Osteocyte (in vitro differentiated cells): ENCODE results near the gene MRTFA. TPM values are rescaled to one million over a fixed set of nuclear protein-coding genes. Genes with fewer than 3 reads are reported as not detected.
"Not testable (repeated sequence)": the region's sequence is repeated elsewhere in the genome, so short reads cannot be mapped to it uniquely, and the experiment has no call there.

ENCODE experiments used
- DNase-seq: peaks from one replicate; pipeline ENCODE4 v3.0.0; 2021; ENCODE audit warnings: mixed read lengths; ENCODE audit not compliant: unreplicated experiment; ENCODE audit errors: extremely low spot score
- H3K27ac Mint-ChIP-seq: one replicate; pipeline ENCODE4 v1.8.0; 2021; ENCODE audit warnings: mild to moderate bottlenecking, mixed read lengths; ENCODE audit not compliant: unreplicated experiment
- H3K27me3 Mint-ChIP-seq: one replicate; pipeline ENCODE4 v1.8.0; 2021; ENCODE audit warnings: mixed read lengths; ENCODE audit not compliant: unreplicated experiment
- H3K36me3 Mint-ChIP-seq: one replicate; pipeline ENCODE4 v1.8.0; 2021; ENCODE audit warnings: mixed read lengths; ENCODE audit not compliant: unreplicated experiment
- H3K4me1 Mint-ChIP-seq: one replicate; pipeline ENCODE4 v1.8.0; 2021; ENCODE audit warnings: mixed read lengths; ENCODE audit not compliant: unreplicated experiment
- H3K4me3 Mint-ChIP-seq: one replicate; pipeline ENCODE4 v1.8.0; 2021; ENCODE audit warnings: mild to moderate bottlenecking, moderate library complexity, mixed read lengths; ENCODE audit not compliant: unreplicated experiment
- H3K9me3 Mint-ChIP-seq: one replicate; pipeline ENCODE4 v1.8.0; 2021; ENCODE audit warnings: mixed read lengths; ENCODE audit not compliant: unreplicated experiment
- CTCF ChIP-seq: fragments of 200-600 bp; sonication (generic); IDR thresholded peaks from 2 replicates; pipeline ENCODE4 v1.5.0; 2021; ENCODE audit warnings: antibody characterized with exemption, mild to moderate bottlenecking, moderate library complexity
- total RNA-seq: library from RNA; stranded (reverse); gene quantifications from 2 replicates; pipeline ENCODE4 v1.2.1, GENCODE V29; 2021

The MRTFA gene
- total RNA-seq, 1 donor from 2014 or later = 59.0 TPM

- no peak overlapping the region for H3K27ac Mint-ChIP-seq
- no peaks in the 10 kb centered on the region for H3K36me3 Mint-ChIP-seq
- H3K4me3 Mint-ChIP-seq = no peak overlapping the region
- peaks cover 5% of the 10 kb centered on the region for H3K4me1 Mint-ChIP-seq
- H3K9me3 Mint-ChIP-seq = no peaks in the 10 kb centered on the region
- DNase-seq = no peak
- no peak for TF ChIP-seq CTCF
- no peaks in the 10 kb centered on the region for H3K27me3 Mint-ChIP-seq
Observed at GRCh38 chr22:40659166-40659565, 22.6 kb upstream of the MRTFA start.

GRCh38 chr22:40656651-40657050 lies 20.1 kb upstream of the MRTFA start:
- not testable (repeated sequence) for H3K9me3 Mint-ChIP-seq, H3K27me3 Mint-ChIP-seq, DNase-seq, H3K36me3 Mint-ChIP-seq, H3K27ac Mint-ChIP-seq, H3K4me3 Mint-ChIP-seq
- H3K4me1 Mint-ChIP-seq = peaks cover 22% of the 10 kb centered on the region

DNA sequence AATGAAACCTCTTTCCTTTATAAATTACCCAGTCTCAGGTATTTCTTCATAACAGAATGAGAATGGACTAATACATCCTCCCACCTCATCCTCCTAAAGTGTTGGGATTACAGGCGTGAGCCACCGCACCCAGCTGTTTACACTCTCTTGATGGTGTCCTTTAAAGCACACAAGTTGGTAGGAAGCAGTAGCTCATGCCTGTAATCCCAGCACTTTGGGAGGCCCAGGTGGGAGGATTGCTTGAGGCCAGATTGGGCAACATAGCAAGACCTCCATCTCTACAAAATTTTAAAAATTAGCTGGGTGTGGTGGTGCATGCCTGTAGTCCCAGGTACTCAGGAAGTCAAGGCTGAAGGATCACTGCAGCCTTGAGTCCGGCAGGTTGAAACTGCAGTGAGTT lies 19.4 kb upstream of the MRTFA start:
- not testable (repeated sequence) for H3K27ac Mint-ChIP-seq, DNase-seq, H3K4me3 Mint-ChIP-seq, H3K9me3 Mint-ChIP-seq, H3K36me3 Mint-ChIP-seq, H3K27me3 Mint-ChIP-seq
- H3K4me1 Mint-ChIP-seq = peaks cover 28% of the 10 kb centered on the region

DNA sequence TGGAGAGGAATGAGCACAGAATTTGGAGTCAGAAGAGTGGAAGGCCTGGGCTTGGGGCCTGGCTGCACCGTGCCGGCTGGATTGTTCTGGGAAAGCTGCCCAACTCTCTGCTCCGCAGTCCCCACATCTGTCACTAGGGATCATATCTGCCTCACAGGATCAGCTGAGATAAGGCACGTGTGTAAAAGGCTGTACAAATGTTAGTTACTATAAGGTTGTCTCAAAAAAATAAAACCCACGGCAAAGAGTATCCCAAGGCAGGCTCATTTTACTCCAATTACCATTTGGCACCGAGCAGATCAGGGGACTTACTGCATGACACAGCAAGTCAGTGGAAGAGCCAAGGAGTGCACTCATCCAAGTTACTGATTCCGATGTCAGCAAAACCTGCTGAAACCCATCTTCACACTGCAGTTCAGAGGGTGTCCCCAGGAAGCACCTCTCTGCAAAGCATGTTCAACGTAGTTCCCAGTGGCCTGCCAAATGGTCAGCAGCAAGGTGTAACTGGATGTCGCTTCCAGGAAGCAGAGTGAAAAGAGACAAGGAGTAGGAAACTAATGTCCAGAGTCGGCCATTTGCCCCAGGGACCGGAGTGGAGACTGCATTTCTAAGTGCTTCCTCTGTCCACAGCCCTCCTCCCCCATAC lies 18.1 kb upstream of the MRTFA start:
- H3K9me3 Mint-ChIP-seq = no peaks in the 10 kb centered on the region
- no peak for DNase-seq
- peak; percentile 41 for TF ChIP-seq CTCF
- H3K4me3 Mint-ChIP-seq = no peak overlapping the region
- H3K27me3 Mint-ChIP-seq = no peaks in the 10 kb centered on the region
- no peaks in the 10 kb centered on the region for H3K36me3 Mint-ChIP-seq
- H3K4me1 Mint-ChIP-seq = peaks cover 30% of the 10 kb centered on the region
- H3K27ac Mint-ChIP-seq = peak overlapping the region; percentile 48

GRCh38 chr22:40653361-40653760 lies 16.8 kb upstream of the MRTFA start:
- TF ChIP-seq CTCF = no peak
- peaks cover 30% of the 10 kb centered on the region for H3K4me1 Mint-ChIP-seq
- peak overlapping the region; percentile 31 for H3K27ac Mint-ChIP-seq
- H3K4me3 Mint-ChIP-seq = no peak overlapping the region
- no peaks in the 10 kb centered on the region for H3K27me3 Mint-ChIP-seq
- H3K36me3 Mint-ChIP-seq = no peaks in the 10 kb centered on the region
- DNase-seq = no peak
- H3K9me3 Mint-ChIP-seq = no peaks in the 10 kb centered on the region

DNA sequence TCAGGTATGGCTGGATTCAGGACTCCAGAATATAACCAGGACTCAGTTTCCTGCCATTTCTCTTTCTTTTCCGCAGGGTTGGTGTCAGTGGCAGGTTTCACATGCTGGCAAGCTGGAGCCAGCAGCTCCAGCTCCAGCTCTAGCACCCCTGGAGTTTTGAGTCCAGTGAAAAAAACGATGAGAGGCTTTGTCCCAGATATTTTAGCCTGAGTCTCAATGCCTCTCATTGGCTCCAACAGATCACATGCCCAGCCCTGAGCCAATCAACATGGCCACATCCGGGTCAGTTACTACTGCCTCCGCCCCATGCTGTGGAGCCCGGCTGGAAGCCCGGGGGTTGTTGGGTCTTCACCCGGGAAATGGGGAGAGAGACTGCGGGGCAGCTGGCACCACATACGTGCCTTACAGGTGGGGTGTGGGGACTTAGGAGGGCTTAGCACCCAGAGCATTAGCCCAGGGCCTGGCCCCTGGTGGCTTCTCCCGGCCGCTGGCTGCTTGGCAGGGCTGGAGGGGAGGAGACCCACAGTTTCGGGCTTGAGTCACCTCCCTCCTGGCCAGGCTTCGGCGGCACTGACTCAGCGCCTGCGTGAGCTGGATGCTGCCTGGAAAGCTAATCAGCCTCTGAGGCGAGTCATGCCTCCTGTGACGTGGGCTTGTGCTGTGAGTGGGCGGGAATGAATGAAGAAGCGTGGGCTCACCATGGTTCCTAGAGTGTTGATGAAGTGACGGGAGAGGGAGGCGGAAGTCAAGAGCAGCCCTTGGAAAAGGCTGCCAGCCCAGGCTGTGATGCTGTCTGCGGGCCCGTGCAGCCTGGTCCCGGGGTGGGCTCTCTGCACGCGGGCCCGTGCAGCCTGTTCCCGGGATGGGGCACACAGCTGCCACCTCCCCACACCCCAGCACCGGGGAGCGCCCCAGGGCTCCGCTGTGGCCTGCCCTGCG lies 15.3 kb upstream of the MRTFA start:
- no peaks in the 10 kb centered on the region for H3K9me3 Mint-ChIP-seq
- peak overlapping the region; percentile 94 for H3K27ac Mint-ChIP-seq
- no peaks in the 10 kb centered on the region for H3K36me3 Mint-ChIP-seq
- peak overlapping the region; percentile 83 for H3K4me3 Mint-ChIP-seq
- peaks cover 30% of the 10 kb centered on the region for H3K4me1 Mint-ChIP-seq
- DNase-seq = peak; percentile 97
- TF ChIP-seq CTCF = no peak
- H3K27me3 Mint-ChIP-seq = no peaks in the 10 kb centered on the region
